Left forelimb (tissue), 1 donor: ENCODE measurements around the gene RETREG1.

Experiments used
- DNase-seq: peaks from one replicate; pipeline ENCODE4 v3.0.0-alpha.2; 2018; ENCODE audit warnings: low spot score

The RETREG1 gene

DNA sequence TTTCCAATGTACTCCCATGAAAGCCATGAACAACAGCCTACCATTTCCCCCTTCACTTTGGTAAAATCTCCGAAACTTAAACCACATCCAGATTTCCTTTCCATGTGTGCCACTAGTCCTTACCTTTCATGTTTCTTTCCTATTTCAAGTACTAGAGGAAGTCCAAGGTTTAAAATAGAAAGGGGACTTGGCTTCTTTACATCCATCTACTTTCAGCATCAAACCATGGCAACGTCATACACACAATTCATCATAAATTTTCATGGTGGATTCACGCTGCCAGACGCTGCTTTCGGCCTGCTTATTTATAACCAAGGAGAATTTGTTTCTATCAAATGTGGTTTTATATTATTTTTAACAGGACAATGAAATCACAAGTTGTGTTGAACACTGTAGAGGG is 92.5 kb downstream of the RETREG1 start:
- no peak for DNase-seq

GRCh38 chr5:16521521-16522483 is 95.0 kb downstream of the RETREG1 start:
- no peak for DNase-seq

DNA sequence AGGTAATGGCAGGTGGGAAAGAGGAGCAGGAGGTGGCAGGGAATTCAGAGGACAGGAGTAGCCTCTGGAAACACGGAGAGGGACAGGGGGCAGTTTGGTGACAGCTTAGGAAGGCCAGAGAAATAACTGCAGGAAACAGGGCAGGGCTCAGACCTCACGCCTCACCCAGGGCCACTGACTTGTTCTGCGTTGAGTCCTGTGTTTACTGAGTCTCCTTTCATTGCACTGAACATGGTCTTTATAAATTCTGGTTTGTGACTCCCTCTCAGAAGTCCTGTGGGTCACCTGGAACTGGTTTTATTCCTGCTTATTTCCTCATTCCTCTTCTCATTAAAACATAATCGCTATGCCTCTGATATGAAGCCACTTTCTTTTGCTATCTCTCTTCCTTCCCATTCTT is 96.0 kb downstream of the RETREG1 start:
- DNase-seq, result no peak

- DNase-seq, result no peak
Observed at GRCh38 chr5:16519435-16519834, 97.4 kb downstream of the RETREG1 start.

DNA sequence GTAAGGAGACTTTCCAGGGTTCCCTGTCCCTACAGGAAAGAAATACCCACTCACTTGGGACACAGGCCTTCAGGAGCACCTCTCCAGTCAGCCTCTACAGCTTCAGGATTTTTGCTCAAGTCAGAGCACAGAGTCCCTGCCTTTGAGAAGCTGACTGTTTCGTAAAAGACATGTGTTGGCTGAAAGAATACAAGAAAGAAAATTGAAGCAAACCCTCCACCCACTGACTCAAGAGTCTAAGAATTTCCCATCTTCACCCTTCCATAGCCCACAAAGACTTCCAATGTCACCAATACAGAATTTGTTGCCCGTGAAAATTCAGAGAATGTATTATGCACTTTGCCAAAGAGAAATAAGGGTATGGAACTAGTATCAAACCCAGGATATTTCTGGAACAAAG is 98.2 kb downstream of the RETREG1 start:
- DNase-seq, result no peak

DNA sequence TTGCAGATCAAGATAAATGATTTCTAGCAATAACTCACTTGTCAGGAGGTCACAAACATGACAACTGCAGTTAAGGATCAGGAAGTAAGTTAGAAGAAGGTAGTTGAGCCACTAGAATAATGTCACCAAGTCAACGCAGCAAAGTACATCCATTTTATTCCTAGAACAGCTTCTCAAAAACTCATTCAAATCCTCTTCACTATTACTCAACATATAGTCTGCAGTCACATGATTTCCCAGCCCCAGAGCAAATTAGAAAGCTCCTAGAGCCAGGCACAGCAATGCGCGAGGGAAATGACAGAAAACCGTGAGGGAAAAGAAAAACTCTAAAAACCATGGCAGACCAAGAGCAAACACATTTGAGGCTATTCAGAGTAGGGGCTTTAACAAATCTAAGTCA is 101.3 kb downstream of the RETREG1 start:
- DNase-seq, result no peak

DNA sequence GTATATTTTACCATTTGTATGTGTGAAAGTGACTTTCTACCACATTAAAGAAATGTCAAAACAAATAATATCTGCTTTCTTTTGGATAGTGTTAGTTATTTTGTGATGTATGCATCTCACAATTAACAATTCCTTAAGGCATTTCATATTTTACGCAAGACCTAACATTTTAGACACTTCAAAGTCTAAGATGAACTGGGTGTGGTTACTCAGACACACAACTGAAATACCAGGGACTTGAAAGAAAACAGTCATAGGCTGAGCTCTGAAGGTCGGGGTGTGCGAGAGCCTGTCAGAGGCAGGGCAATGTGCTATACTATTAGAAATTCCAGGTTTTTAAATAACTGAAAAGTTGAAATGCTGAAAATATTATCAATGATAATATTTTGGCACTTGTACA is 106.7 kb downstream of the RETREG1 start:
- DNase-seq, result no peak

DNA sequence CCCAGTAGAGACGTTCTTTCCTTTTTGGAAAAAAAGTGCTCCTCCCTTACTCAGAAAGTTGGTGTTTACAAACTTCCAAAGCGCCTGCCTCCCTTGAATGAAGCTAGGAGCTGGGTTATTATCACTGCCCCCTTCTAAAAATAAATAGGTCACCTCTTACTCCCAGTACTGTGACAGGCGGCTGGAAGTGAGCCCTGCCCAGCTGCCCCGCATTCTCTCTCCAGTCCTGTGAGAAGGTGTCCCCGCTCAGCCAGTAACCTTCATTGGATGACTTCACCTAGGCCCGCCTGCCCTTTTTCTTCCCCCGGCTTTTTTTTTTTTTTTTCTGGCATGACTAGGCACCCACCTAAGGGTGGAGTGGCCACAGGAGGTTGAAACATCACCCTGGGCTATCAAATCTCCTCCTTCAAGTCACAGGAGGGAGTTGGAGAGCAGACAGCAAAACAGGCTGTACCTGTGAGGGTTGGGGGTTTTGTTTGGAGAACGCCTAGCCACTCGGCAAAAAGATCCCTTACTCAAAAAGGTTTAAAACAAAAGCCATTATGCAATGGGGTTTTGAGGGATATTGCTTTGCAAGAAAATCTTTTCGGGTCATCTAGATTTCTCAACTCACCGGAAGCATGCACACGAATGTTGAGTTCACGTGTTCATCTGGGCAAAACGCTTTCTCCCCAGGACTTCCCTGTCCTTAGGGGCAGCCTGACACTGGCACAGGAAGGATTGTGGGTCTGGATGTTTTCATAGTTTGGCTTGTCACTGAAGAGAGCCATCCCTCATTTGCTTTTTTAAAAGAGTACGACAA is 107.9 kb downstream of the RETREG1 start:
- no peak for DNase-seq

DNA sequence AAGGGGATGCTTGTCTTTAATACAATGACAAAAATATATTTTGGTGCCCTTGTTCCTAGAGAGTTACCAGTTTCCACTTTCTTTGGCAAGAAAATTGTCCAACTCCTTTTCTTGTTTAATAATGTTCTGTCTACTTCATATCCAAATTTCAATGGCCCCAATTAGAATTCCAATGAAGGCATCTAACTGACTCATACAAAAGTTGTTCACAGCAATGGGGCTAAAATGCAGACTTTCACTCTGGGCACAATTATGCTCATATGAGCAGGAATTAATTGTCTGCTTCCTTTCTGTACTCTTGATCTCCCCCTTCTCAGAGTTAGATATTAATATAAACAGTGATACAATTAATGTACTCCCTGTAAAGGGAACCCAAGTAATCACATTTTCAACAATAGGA is 109.1 kb downstream of the RETREG1 start:
- DNase-seq, result no peak

GRCh38 chr5:16505904-16506303 is 110.9 kb downstream of the RETREG1 start:
- no peak for DNase-seq

GRCh38 chr5:16505140-16505891 is 111.5 kb downstream of the RETREG1 start:
- DNase-seq, result no peak

DNA sequence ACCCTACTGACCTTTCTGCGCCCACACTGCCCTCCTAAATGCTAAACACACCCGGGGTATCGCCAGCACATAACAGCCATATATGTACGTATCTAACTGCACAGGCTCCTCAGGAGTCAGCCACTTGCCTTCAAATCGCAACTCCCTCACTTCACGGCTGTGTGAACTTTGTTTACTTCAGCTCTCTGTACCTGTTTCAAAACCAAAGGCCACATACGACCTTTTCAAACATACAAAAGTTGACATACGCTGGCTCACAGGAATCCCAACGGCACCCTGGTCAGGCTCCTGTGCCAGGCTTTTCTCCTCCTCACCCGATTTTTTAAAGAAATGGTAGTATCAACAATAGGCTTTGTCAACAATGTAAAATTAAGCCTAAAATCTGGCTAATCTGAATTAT is 112.2 kb downstream of the RETREG1 start:
- DNase-seq, result no peak

DNA sequence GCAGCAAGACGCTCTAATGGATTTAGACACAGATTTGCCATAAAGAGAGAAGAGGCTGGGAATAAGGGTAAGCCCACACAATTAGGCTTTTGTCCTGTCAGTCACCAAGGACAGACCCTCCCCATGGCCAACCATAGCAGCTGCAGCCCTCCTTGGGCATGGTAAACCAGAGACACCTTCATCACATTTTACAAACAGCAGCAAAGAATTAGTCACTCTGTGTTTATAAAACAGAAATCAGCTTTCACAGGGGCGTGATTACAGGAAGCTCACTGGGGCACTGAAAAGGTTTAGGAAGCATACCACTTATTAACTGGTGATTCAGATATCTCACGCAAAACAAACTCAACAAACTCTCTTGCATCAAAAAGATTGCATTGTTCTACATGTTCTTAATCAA is 113.9 kb downstream of the RETREG1 start:
- no peak for DNase-seq

GRCh38 chr5:16500024-16500423 is 116.8 kb downstream of the RETREG1 start:
- DNase-seq, result no peak

- no peak for DNase-seq
Observed at GRCh38 chr5:16497546-16497945, 119.3 kb downstream of the RETREG1 start.

DNA sequence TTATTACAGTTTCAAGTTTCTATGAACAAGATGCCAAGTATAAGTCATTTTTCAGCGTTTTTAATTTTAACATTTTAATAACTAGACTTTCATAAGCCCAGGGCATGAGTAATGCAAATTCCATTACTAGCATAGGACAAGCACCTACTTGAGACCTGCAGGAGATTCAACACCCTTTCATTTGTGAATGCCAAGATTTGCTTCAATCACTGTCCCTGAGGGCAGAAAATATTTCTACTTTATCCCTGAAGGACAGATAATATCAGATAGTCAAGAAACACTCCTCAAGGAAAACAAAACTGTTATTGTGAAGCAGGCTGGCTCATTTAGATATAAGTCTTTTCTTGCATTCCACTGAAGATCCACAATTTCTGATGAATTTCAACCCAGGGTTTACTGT is 123.5 kb downstream of the RETREG1 start:
- DNase-seq, result no peak

DNA sequence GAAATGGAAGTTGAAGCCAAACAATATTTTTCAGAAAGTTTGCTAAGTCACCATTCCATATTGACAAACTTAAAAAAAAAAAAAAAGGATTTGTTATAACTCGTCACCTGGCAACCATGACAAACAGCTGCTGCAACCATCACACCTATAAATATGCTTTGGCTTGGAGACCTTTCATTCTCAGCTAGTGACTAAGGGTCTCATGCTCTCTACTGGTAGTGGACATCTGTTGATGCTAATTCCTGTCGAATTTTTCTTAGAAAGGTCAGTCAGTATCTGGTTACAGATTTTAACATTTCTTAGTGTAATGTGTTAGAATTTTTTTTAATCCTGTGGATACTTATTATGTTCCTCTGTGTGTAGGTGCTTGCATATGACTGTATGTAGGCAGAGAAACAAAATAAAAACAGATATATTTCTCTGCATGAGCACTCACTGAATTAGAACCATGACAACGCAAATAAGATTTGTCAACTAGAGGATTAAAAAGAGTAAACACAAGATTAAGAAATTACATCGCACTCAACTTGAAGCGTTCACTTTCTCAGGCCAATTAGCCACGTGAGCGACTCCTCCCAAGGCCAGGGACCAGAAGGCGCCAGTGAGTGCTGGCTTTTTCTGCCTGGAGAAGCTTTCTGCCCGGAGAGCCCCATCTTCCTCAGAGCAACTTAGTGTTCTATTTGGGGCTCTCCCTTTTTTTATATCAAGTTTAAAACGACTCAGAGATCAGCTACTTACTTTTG is 124.2 kb downstream of the RETREG1 start:
- no peak for DNase-seq

GRCh38 chr5:16490911-16491310 is 125.9 kb downstream of the RETREG1 start:
- DNase-seq, result no peak

- no peak for DNase-seq
Observed at GRCh38 chr5:16489322-16489791, 127.4 kb downstream of the RETREG1 start.

- DNase-seq, result no peak
Observed at GRCh38 chr5:16487456-16487855, 129.3 kb downstream of the RETREG1 start.

- DNase-seq, result no peak
Observed at GRCh38 chr5:16486711-16487111, 130.1 kb downstream of the RETREG1 start.

GRCh38 chr5:16485656-16486055 is 131.1 kb downstream of the RETREG1 start:
- DNase-seq, result no peak
